Measurements from ENCODE around the gene RILPL2.
"Not testable (repeated sequence)": the region's sequence is repeated elsewhere in the genome, so short reads cannot be mapped to it uniquely, and the experiment has no call there.

RILPL2 gene

DNA sequence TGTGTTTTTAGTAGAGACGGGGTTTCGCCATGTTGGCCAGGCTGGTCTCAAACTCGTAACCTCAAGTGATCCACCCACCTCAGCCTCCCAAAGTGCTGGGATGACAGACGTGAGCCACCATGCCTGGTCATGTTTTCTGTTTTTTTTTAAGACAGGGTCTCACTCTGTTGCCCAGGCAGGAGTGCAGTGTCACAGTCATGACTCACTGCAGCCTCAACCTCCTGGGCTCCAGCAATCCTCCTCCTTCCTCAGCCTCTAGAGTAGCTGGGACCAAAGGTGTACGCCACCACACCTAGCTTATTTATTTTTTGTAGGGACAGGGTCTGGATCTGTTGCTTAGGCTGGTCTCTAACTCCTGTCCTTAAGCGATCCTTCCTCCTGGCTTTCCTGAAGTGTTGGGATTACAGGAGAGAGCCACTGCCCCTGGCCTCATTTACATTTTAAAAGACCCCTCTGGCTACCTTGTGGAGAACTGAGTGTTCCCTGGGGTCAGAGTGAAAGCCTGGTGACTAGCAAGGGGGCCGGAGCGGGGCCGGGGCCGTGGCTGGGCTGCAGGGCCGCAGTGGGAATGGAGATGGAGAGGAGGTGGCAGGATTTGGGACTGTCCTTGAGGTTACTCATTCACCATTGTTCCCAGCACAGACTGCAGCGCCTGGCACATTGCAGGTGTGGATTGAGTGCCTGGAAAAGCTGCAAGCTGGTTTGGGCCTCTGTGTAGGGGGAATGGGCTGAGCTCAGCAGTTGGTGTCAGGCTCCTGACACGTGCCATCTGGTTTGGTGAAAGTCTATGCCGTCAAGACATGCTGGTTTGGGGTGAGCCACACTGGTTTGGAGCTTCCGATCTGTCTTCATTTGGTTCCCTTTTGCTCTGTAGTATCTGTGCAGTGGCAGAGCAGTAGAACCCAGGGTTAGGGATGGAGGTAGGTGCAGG lies 34.5 kb downstream of the RILPL2 start:
- no peak for DNase-seq

DNA sequence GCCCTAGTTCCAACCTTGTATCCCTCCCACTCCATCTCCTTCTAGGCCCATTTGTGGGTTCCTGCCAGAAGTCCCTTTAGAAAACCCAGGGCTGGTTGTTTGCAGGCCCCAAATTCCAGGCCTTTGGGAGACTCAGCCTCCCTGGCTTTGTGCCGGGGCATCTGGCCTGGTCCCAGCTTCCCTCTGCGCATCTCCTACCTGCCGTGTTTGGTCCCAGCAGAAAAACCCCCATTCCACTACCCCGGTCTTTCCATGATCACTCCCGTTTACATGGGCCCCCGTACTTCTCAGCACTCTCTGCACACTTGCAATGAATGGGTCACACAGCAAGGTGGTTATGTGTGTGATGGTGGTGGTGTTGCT lies 37.2 kb downstream of the RILPL2 start:
- DNase-seq: no peak

DNA sequence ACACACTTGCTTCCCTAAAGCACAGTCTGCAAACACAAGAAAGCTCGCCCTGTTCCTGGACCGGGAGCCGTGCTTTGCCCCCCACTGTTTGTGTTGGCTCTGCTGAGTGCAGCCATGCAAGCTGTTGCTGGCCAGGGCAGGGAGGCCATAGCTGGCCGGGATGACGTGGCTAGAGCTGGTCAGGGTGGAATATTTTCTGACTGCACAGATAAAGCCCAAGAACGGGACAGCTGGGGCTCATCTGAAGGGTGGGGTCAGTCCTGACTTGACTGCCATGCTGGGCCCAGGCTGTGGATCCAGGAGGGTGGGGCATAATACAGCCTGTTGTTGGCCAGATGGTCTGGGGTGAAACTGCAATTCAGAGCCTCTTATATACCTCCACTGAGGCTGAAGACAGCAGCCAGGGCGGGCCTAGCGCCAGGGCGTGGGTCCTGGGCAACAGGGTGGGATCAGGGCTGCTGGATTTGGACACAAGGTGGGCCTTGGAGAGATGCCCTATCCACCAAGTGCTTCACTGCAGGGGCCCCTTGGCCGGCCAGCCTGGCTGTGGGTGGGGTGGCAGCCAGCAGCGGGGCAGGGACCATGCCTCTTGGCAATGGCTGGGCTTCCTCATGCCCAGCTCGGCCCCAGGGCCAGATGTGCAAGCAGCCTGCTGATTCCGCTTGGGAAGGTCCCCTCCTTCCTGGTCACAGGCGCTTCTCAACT lies 37.8 kb downstream of the RILPL2 start:
- DNase-seq: no peak

DNA sequence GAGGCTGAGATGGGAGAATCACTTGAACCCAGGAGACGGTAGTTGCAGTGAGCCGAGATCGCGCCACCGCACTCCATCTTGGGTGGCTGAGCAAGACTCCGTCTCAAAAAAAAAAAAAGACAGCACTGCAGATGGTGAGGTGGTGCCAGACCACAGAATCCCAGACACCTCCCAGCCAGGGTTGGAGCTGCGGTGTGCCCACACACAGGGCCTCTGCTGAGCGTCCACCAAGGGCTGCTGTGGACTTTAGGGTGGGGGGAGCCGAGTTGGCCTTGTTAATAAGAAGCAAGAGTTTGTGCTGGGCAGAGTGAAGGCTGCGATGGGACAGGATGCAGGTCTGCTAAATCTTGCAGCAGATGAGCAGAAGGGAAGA lies 38.3 kb downstream of the RILPL2 start:
- DNase-seq: no peak

DNA sequence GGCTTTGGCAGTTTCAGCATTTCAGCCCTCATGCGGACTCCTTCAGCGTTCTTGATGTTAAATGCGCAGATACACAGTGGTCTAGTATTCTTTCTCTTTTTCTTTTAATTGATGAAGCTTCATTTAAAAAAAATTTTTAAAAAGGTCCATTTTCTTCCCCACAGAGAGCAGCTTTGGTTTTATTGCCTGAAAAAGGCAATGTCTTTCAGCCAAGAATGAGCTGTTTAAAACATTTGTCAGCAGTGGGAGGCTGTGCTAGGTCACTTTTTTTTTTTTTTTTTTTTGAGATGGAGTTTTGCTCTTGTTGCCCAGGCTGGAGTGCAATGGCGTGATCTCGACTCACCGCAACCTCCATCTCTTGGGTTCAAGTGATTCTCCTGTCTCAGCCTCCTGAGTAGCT lies 39.1 kb downstream of the RILPL2 start:
- no peak for DNase-seq

DNA sequence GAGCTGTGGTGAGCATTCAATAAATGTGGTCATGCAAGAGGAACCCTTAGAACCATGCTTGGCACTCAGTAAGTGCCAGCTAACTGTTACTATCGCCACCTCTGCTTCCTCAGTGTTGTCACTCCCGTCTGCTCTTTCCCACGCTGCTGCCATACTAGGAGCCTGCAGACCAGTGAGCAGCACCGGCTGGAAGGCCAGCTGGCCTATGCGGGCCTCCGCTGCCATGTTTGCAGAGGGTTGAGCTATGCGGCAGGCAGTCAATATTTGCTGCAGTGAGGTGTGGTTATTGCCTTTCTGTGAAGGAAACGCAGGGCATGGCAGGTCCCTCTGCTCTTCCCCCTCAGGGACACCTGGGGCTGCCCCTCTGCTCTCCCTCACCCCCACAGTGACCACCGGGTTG lies 39.5 kb downstream of the RILPL2 start:
- DNase-seq: no peak

DNA sequence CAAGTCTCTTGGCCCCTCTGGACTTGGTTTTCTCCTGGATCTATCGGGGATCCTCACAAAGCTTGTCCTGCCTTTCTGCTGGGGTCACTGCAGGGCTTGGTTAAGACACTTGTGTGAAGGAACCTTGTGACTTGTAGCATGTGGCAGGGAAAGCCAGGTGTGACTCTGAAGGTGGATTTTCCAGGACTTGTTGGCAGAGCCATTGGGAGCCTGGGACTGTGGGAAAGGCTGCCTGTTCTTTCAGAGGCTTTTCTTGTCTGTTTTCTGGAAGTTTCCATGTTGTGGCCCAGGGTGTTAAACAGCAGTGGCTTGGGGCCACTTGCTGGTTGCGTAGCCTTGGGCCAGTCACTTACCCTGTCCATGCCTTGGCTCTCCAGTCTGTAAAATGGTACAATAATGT lies 39.9 kb downstream of the RILPL2 start:
- DNase-seq: no peak

DNA sequence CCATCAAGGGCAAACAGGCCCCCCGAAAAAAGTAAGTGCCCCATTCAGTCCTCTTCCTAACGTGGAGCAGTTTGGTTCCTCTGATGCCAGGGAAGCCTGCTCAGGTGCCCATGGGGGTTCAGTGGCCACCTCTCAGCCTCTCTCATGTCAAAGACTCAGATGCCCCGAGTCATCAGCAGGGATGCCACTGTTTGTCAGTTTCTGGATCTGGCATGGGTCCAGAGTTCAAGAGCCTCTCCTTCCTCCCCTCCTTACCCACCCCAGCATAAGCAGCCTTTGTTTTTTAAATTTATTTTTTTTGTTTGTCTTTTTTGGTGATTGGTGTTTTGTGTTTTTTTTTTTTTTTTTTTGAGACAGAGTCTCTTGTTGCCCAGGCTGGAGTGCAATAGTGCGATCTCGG lies 41.2 kb downstream of the RILPL2 start:
- DNase-seq: no peak

DNA sequence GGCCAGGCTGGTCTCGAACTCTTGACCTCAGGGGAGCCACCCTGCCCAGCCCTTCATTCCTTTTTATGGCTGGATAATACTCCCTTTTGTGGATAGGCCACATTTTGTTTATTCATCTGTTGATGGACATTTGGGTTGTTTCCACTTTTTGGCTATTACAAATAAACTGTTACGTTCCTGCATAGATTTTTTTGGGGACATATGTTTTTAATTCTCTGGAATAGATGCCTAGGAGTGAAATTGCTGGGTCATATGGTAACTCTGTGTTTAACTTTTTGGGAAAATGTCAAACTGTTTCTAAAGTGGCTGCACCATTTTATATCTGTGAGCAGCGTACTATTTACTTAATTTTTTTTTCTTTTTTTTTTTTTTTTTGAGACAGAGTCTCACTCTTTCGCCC lies 42.7 kb downstream of the RILPL2 start:
- no peak for DNase-seq

DNA sequence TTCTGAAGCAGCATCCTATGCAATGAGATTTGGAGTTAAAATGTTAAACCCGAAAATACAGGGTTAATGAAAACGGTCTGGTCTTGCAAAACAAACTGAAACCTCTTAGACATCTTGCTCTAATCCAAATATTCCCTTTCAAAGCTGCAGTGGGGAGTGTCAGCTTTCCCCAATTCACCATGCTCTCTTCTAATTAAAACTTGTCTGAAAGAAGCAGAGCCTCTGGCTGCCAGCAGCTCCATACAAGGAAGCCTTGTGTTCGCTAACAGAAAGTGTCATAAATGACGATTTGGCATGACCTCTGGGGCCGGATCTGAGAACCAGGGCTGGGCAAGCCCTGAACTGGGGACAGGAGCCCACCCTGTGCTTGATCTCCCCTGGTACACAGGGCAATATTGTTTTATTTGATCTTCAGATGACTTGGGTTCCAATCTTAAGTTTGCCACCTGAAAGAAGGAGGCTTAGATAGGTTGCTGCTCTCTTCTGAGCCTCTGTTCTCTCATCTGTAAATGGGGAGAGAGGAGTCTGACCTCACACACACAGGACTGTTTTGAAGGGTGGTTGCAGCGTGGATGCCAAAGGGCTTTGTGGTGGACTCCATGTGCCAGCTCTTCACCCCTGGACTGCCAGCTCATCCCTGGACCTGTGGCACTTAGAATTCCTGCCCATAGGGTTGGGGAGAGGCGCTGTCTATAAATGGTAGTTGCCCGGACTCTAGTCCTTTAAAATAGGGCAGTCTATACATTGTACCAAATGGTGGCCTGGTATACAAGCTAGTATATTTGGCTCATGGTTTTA lies 44.7 kb downstream of the RILPL2 start:
- DNase-seq: no peak

DNA sequence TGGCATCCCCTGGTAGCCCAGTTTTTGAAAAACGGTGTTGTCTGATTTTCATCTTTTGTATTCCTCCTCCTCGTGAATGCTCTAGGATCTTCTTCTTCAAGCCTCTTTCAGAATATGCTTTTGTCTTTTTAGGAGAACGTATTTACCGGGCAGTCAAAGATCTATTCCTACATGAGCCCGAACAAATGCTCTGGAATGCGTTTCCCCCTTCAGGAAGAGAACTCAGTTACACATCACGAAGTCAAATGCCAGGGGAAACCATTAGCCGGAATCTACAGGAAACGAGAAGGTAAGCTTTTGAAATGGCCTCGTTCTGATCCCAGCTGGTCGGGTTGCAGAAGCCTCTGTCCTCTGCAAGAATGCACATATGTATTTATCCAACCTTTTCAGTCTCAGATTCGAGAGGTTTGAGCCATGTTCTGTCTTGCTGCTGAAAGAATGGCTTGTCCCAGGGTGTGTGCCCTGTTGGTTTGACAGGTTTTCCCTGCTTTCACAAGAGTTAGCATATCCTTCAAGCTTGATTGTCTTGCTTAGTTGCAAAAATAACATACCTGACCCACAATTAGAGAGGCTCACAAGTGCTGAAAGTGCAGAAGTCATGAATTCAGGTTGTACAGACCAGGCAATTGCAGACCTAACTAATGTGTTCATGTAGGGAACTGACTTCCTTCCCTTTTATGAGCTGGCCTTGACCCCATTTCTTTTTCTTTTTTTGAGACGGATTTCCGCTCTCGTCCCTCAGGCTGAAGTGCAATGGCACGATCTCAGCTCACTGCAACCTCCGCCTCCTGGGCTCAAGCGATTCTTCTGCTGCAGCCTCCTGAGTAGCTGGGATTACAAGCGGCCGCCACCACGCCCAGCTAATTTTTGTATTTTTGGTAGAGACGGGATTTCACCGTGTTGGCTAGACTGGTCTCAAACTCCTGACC lies 45.7 kb downstream of the RILPL2 start:
- DNase-seq: no peak

DNA sequence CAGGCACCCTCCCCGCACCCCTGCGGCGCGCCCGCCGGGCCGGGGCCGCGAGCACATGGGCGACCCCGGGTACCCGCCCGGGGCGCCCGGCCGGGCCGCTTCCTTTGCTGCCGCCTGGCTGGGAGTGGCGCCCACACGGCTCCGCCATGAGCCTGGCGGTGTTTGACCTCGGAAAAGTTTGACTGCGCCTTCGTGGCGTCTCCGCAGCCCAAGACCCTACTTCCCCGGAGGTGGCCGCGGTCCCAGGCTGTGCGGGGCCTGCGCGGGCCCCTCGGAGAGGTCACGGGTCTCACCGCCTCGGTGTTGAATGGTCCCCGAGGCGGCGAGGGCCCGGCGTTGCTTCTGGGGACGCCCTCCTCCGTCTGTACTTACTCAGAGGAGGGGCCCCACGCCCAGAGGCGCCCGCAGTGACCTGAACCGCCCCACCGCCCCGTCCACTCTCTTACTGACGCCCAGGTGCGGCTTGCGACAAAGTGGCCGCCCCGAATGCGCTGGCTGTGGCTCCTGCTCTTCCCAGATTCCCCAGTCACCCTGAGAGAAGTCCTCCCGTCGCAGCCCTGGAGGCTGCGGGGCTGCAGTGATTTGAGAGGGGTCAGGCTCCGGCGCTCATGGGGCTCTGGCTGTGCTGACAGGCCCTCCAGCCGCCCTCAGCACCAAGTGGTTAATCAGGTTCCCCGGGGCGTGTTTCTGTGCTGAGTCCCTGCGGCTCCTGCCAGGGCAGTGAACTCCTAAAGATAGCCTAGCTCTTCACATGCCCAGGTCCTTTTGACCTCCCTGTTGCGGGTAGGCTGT lies 46.7 kb downstream of the RILPL2 start:
- no peak for DNase-seq

DNA sequence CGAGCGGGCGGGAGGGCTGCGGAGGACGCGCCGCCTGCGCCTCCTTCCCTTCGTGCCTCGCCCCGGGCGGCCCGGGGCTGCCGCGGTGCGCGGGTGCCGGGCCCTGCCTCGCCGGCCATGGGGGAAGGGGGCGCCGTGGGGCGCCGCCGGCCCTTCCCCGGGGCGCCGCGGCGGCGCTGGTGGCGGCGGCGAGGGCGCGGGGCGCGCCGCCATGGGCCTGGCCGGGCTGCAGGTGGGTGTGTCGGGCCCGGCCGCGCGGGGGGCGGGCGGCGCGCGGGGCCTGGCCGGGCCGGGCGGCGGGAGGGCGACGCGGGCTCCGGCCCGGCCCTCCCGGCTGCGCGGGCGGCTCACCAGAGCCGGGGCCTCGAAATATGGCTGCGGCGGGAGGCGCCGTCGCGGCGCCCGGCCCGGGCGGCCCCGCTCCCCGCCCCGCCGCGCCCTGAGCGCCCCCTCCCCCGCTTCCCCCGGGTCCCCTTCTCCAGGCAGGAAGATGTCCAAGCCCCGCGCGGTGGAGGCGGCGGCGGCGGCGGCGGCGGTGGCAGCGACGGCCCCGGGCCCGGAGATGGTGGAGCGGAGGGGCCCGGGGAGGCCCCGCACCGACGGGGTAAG lies 47.4 kb downstream of the RILPL2 start:
- DNase-seq: no peak

DNA sequence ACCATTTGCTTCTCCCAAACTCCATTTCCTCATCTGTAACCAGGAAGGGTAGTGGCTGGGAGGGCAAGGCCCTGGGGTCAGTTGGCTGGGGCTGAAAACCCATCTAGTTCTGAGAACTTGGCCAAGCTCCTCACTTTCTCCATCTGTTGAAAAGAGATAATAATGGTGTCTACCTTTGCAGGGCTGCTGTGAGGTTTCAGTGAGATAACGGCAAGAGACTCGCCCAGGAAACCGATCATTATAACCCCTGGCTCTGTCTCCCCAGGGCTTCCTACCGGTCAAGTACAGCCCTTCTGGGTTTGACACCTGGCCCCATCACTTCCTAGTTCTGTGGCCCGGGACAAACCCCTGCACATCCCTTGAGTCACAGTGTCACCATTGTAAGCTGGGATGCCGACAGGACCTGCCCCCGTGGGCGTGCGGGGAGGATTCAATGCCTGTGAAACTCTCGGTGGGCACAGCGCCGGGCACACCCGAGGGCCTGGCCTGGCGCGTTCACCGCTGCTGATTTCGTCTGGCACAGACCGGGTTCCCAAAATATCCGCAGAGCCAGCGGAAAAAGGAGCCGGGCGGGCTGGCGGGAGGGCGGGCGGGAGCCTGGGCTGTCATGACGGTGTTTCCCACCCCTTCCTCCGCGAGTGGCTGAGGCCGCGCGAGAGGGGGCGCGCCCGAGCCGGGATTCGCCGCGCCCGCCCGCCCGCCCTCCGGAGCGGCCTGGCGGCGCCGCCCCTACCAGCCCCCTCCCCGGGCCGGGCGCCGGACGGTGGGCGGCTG lies 48.1 kb downstream of the RILPL2 start:
- peak; percentile 8 for DNase-seq

DNA sequence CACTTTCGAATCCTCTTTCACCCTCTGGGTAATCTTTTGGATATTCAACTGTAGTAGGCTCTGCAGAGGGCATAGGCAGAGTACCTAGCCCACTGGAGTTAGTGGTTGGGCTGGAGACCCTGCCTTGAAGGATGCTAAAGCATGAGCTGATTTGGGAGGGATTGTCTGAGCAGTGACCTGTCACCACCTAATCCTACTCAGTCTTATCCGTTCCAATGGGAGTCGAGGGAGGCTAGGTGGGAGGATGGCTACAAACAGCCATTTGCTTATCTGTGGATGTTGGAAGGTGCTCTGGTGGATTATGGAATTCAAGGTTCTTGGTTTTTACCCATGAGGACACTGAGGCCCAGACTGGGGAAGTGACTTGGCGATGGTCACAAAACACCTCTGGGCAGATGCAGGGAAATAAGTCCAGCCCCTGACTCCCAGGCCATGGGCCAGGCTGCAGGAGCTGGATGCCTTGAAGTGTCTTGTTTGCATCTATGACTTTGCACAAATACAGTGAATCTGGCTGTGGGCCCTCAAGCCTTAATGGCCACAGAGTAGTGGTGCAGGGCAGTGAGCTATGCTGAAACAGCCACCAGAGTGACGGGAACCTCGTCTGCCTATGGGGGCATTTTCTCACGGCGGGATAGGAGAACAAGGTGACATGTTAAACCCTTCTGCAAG lies 48.8 kb downstream of the RILPL2 start:
- DNase-seq: no peak

DNA sequence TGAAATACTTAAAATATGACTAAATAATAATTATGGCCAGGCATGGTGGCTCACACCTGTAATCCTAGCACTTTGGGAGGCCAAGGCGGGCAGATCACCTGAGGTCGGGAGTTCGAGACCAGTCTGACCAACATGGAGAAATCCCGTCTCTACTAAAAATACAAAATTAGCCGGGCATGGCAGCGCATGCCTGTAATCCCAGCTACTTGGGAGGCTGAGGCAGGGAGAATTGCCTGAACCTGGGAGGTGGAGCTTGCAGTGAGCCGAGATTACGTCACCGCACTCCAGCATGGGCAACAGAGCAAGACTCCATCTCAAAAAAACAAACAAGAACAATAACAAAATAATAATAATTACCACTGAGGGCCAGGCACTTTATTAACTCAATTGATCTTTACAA lies 50.9 kb downstream of the RILPL2 start:
- not testable (repeated sequence) for DNase-seq

DNA sequence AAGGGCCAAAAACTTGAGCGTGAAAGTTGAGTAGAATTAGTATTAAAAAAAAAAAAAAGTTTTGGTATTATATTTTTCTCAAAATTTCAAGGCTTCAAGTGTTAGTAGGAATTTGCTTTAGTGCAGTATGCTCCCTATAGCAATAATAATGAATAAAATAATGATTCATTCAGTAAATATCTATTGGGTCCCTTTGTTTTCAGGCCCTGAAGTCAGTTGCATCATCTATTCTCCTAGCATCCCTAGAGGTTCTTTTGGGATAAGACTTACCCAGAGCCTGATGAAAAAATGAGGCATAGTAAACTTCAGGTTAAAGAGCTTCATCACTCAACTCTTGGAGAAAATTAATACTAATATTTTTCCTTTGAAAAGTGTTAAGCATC lies 51.5 kb downstream of the RILPL2 start:
- DNase-seq: no peak

DNA sequence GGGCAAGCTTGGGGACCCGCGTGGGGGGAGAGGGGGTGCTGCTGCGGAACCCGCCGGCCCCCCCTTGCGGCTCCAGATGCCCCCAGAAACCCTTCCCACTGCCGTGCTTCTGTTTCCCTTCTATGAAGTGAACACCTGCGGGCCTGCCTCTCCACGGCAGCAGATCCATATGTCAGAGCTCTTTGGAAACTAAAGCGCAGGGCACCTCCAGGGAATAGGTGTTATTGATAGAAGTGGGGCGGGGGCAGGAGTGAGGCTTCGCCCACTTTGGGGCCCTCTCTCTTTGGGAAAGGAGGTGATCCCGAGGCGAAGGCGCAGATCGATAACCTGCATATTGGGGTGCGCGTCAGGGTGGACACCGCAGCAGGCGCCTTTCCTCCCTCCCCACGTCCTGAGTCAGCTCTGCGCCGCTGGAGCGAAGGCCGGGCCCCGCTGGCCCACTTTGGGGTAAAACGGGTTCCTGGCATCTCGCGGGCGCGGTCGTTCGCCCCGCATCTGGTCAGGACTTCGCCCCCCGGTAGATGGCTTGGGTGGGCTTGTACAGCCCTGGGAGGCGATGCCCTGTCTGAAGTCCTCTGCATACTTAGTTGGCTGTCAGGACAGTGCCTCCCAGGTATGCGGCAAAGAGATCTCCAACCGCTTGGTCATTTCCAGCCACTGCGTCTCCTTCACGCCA lies 52.0 kb downstream of the RILPL2 start:
- no peak for DNase-seq

DNA sequence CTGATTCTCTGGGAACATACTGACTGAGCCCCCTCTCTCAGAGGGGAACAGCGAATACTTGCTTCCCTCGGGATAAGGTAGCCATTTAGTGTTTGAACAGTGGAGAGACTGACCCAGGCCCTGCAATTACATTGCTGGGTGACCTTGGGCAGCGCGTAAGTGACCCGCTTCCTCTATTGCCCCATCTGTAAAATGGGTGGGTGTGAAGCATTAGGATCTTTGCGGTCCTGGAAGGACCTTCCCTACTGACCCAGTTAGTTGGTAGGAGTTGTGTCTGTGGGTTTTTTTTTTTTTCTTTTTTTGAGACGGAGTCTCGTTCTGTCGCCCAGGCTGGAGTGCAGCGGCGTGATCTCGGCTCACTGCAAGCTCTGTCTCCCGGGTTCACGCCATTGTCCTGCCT lies 53.8 kb downstream of the RILPL2 start:
- no peak for DNase-seq
